Activated CD4-positive, alpha-beta T cell treated with anti-CD3 and anti-CD28 coated beads for 1 hour (primary cell): Measurements from ENCODE around the gene SLC25A38.
"Not testable (repeated sequence)": the region's sequence is repeated elsewhere in the genome, so short reads cannot be mapped to it uniquely, and the experiment has no call there.

Experiments used
- DNase-seq: peaks from one replicate; pipeline ENCODE4 v3.0.0-alpha.2; 2020

Gene SLC25A38

DNA sequence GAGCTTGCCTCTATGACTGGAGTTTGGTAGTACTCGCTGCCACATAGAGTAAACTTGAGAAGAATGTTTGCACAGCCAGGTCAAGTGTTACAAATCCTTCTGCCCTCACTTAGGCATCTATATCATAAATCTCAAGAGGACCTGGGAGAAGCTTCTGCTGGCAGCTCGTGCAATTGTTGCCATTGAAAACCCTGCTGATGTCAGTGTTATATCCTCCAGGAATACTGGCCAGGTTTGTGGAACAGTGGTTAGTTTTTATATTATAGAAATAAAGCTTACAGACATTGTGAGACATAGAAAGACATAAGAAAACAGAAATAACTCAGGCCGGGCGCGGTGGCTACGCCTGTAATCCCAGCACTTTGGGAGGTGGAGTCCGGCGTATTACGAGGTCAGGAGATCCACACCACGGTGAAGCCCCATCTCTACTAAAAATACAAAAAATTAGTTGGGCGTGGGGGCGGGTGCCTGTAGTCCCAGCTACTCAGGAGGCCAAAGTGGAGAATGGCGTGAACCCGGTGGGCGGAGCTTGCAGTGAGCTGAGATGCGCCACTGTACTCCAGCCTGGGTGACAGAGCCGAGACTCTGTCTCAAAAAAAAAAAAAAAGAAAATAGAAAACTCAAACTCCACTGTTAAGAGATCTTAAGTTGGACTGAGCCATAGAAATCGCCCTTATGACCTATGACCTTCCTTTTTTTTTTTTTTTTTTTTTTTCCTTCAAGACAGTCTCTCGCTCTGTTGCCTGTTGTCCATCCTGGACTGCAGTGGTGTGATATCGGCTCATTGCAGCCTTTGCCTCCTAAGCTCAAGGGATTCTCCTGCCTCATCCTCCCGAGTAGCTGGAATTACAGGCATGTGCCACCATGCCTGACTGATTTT, 25.6 kb downstream of the SLC25A38 start:
- DNase-seq = no peak

DNA sequence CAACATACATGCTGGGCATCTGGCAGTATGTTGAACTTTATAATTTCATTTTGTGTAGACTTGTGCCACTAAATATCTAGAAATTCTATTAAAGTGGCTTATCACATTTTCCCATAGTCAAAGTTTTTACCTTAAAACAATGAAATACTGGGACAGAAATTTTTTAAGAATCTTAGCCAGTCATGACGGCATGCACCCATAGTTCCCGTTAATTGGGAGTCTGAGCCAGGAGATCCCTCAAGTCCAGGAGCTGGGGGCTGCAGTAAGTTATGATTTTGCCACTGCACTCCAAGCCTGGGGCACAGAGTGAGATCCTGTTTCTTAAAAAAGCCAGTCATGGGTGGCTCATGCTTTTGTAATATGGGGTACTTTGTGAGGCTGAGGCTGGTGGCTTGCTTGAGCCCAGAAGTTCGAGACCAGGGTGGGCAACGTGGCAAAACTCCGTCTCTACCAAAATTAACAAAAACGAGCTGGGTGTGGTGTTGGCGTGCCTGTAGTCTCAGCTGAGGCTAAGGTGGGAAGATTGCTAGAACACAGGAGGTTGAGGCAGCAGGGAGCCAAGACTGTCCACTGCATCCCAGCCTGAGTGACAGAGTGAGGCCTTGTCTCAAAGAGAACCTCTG, 26.5 kb downstream of the SLC25A38 start:
- no peak for DNase-seq

DNA sequence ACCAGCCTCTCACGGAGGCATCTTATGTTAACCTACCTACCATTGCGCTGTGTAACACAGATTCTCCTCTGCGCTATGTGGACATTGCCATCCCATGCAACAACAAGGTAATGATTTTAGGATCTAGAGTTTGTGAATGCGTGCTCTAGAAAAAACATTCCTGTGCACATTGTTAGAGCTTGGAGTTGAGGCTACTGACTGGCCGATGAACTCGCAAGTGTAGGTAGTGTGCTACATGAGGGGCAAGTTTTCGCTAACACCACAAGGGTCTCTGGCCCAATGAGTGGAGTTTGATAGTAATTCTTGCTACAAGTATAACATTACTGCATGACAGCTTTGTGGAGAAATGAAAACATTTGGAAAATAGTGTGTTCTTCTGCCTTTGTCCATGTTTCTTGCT, 27.7 kb downstream of the SLC25A38 start:
- no peak for DNase-seq

DNA sequence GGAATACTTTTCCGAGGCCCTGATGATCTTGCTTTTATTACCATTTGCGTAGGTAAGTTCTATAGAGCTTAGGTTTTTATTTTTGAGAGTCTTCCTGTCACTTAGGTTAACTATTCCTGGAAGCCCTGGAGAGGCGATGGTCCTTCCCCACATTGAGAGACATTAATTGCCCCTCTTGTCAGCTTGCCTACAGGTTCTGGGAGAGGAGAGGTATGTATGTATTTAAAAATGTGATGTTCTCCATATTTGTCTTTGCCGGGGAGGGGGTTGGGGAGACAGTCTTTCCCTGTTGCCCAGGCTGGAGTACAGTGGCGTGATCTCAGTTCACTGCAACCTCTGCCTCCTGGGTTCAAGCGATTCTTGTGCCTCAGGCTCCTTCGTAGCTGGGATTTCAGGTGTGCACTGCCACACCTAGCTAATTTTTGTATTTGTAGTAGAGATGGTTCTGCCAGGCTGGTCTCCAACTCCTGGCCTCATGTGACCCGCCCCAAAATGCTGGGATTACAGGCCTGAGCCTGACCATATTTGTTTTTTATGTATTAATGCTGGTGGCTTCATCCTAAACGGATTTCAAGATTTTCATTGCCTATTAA, 29.6 kb downstream of the SLC25A38 start:
- DNase-seq = no peak

DNA sequence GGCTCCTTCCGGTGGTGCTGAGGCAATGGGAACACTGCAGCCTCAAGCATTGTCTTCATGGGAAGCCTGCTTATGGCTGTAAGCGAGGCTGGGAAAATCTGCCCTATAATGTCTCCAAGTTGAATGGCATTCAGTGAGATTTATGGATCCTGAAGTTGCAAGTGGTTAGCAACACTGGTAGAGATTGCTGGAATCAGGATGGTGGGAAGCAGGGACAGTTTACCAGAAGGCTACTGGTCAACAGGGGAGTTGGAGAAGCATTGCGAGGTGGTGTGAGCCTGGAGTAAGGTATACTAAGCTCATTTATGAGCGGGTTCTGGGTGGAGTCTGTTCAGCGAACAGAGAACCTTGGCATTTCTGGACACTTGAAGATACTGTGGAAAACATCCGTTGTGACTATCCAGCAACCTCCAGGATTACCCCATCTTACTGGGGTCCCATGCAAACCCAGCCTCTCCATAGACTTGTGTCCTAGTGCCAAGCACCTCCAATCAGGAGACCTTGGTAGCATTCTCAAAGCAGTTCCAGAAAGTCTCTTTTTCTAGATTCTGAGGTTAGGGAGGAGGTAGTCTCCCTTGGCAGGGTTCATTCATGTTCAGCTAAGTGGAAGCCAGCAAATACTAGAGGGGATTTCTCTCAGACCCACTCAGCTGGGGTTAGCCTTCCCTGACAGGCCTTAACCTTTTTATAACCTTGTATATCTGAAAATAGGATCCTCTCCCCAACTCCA, 30.7 kb downstream of the SLC25A38 start:
- DNase-seq = no peak

DNA sequence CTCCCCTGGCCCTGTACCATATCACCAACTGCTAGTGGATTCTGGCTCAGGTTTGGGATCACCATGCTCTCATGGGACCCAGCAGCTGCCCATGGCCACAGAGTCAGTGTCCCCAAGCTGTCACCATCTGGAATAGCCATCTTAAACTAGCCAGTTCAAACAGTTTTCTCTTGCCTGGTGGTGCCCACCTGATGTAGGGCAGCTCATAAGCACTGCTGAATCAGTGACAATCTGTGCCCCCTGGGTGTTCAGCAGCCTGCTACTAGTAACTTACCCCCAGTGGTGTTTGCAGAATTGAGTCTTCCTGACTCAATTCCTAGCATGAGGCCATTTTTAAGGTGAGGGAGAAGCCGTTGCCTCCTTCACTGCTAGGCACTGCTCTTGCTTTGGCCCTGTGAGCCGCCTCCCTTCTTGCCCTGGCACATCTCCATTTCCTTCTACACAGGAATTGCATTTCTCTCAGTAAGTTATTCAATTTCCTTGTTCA, 31.3 kb downstream of the SLC25A38 start:
- DNase-seq = no peak

DNA sequence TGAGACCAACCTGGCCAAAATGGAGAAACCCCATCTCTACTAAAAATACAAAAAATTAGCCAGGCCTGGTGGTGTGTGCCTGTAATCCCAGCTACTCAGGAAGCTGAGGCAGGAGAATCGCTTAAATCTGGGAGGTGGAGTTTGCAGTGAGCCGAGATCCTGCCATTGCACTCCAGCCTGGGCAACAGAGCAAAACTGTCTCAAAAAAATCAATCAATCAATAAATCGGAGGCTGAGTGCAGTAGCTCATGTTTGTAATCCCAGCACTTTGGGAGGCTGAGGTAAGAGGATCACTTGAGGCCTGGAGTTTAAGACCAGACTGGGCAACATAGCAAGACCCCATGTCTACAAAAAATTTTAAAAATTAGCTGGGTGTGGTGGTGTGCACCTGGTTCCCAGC, 32.1 kb downstream of the SLC25A38 start:
- not testable (repeated sequence) for DNase-seq

DNA sequence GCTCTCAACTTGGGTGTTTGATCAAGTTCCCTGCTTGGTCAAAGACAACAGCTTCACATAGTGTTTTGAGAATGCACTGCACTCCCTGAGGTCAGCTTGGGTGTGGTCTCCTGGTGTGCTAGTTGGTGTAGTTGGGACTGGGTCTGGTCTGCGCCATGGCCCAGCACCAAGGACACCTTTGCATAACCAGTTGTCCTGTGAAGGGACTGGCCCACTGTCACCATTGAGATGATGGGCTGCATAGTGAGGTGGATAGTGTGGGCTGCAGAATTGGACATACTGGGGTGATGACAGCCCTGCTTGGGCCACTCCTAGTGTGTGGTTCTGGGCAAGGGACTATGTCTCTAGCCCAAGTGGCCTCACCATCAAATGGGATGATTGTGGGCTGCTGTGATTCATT, 32.8 kb downstream of the SLC25A38 start:
- no peak for DNase-seq

DNA sequence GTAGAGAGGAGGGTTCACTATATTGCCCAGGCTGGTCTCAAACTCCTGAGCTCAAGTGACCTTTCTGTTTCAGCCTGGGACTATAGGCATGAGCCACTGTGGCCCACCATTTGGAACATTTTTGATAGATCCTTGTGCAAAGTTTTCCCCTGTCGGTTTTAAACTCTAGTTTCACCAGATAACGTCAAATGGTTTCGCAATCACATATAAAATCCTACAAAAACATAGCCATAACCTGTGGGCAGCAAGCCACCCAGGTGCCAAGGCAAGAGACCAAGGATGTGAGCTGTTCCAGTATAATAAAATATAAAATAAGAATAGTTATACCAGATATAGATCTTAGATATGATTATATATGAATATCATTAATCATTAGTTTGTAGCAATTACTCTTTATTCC, 33.8 kb downstream of the SLC25A38 start:
- DNase-seq = not testable (repeated sequence)

DNA sequence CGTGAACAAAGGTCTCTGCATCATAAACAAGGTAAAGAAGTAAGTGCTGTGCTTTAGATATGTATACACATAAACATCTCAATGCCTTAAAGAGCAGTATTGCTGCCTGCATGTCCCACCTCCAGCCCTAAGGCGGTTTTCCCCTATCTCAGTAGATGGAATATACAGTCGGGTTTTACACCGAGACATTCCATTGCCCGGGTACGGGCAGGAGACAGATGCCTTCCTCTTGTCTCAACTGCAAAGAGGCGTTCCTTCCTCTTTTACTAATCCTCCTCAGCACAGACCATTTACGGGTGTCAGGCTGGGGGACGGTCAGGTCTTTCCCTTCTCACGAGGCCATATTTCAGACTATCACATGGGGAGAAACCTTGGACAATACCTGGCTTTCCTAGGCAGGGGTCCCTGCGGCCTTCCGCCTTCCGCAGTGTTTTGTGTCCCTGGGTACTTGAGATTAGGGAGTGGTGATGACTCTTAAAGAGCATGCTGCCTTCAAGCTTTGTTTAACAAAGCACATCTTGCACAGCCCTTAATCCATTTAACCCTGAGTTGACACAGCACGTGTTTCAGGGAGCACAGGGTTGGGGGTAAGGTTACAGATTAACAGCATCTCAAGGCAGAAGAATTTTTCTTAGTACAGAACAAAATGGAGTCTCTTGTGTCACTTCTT, 35.5 kb downstream of the SLC25A38 start:
- not testable (repeated sequence) for DNase-seq

DNA sequence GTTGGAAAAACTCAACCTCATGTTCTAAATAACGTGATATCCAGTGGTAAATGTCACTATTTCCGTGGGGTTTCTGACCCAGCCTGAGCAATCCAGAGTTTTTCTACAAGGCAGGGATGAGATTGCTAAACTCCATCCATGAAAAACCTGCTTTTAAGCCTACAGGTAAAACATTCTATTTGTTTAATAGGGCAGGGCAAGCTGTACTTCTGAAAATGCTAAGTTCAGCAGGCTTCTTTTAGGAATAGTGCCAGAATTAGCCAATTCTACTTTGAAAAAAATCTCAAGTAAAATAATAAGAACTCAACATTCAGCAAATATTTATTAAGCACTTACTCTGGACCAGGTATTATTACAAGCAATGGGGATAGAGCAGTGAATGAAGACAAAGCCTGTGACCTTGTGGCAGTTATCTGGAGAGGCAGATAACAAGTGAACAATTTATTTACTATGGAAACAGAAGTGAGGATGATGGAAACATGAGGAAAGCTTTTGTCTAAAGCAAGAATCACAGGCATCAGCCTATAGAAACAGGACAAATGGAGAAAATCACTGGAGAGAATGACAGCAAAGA, 36.7 kb downstream of the SLC25A38 start:
- DNase-seq = no peak

DNA sequence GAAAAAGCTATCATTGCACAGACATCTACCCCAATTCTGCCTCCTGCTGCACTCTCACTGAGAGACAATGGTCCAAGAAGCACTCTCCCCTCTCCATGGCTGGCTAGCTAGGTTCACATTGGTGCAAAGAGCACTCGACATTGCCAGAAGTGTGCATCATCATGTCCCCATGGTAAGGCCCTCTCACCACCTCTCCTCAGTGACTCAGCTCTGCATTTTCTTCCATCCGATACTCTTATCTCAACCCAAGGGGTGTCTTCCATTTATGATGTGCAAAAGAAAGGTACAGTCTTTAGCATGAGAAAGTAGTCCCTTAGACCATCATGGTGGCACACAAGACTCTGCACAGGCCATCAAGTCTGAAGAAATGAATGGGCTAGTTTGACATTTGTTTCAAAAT, 37.4 kb downstream of the SLC25A38 start:
- no peak for DNase-seq

DNA sequence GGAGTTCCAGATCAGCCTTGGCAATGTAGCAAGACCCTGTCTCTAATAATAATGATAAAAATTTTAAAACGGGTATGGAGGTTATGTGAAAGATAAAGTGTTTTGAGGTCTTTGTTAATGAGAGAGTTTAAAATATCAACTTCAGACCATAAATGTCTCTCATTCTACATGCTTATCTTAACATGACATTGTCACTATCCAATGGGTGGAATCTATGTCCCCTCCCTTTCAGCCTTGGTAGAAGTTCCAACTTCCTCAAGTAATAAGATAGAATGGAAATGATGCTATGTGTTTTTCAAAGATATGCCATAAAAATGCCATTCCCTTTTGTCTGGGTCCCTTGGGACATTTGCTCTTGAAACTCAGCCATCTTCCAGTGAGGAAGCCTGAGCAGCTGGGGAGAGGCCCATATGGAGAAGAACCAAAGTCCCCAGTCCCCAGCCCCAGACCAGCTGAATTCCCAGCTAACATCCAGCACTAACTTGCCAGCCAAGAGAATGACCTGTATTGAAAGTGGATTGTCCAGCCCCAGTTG, 40.3 kb downstream of the SLC25A38 start:
- no peak for DNase-seq

DNA sequence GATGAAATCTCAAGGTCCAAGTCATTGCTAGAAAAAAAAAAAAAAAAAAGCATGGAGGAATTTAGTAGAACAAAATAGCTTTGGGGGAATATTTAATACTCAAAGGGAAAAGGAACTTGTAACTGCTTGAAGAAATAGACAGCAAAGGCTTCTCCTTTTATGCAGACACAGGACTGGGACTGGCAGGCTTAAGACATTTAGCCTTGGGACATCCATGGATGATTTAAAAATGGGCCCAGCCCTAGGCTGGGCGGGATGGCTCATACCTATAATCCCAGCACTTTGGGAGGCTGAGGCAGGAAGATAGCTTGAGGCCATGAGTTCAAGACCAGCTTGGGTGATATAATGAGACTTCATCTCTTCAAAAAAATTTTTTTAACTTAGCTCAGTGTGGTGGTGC, 43.1 kb downstream of the SLC25A38 start:
- no peak for DNase-seq

DNA sequence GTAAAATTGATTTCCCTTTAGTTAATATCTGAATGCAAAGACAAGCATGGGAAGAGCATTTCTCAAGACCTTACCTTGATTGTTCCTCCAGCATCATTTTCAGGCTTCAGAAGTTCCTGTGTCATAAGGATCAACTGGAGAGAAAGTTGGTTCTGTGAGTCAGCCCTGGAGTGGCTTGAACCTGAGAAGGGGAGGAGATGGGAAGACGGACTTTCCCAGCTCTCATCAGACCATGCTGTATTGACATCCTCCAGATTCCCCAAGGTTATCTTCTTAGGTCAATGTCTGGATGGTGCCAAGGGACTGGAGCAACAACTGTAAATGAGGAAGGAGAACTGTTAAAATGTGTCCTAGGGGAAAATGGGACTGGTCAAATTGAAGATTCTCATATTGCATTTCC, 44.3 kb downstream of the SLC25A38 start:
- DNase-seq = no peak

DNA sequence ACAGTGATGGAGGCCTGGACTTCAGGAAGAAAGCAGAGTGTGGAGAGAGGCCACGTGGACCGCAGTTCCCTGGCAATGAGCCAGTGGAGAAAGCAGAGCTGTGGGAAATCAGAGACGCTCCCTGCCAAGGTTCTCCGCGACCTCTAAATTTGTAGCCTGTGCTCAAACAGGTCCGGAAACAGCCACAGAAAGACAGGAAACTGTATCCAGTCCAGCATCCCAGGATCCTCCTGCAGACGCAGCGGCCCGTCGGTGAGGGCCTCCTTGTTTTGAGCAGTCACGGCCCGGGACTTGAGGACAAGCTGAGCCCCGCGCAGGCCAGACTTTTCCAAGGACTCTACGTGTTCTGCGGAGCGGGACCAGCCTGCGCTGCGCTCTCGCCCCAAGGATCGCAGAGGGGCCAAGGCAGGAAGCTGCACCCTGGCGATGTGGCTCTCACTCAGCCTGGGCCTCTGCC, 45.6 kb downstream of the SLC25A38 start:
- DNase-seq = no peak

DNA sequence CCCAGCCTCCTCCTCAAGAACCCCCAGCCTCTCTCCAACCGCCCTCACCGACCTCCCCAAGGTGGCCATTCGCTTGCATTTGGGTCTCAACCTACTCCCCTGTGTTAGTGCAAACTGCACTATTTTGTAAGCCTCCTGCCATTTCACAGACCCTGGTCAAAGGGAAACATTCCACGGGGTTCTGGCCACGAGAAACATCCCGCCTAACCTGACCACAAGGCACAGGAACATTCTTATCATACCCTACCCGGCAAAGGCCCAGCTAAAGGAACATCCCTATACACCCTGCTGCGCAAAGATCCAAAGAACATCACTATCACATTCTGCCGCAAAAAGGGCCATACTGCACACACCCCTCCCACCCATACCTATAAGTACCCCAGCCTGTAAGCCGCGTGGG, 46.3 kb downstream of the SLC25A38 start:
- DNase-seq = no peak

DNA sequence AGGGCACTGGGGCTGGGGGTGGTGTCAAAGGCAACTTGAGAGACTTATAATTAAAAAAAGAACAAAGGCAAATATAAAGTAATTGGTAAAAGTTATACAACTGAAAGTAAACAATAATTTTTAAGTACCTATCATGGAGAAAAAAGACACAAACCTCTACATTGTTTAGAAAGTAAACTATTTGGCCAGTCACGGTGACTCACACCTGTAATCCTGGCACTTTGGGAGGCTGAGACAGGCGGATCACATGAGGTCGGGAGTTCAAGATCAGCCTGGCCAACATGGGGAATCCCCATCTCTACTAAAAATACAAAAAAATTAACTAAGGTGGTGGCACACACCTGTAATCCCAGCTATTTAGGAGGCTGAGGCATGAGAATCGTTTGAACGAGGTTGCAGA, 49.2 kb downstream of the SLC25A38 start:
- no peak for DNase-seq

DNA sequence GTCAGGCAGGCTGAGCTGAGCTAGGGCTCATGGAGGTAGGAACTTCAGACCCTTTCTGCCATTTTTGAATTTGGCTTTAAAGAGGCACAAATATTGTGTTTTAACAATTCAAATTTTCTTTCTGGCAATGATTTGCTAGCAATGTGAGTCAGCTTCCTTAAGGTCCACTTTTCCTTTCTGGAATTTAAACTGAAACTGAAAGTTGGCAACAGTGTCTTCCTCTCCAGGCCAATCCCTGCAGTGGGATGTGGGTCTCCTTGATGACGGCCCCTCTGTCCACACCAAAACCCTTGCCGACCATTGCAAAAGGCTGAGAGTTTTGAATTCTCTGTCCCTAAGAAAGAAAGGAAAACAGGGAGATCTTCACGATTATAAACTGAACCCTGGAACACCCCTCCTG, 50.5 kb downstream of the SLC25A38 start:
- no peak for DNase-seq

DNA sequence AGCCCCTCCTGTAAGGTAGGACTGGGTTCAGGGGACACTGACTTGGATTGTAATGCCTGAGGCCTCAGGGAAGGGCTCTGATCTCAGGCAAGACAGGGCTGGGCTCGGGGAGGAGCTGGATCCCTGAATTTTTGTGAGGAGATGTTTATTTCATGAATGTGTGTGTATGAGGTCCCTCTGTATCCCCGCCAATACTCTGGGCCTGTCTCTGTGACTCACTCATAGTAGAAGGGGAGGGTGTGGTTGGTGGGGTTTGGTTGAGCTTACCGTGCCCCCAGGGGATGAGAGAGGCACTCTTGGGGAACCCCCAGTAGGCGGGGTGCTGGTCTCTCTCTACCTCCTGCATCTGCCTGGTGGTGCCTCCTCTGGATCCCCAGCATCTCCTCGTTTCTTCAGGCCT, 51.4 kb downstream of the SLC25A38 start:
- DNase-seq = no peak

DNA sequence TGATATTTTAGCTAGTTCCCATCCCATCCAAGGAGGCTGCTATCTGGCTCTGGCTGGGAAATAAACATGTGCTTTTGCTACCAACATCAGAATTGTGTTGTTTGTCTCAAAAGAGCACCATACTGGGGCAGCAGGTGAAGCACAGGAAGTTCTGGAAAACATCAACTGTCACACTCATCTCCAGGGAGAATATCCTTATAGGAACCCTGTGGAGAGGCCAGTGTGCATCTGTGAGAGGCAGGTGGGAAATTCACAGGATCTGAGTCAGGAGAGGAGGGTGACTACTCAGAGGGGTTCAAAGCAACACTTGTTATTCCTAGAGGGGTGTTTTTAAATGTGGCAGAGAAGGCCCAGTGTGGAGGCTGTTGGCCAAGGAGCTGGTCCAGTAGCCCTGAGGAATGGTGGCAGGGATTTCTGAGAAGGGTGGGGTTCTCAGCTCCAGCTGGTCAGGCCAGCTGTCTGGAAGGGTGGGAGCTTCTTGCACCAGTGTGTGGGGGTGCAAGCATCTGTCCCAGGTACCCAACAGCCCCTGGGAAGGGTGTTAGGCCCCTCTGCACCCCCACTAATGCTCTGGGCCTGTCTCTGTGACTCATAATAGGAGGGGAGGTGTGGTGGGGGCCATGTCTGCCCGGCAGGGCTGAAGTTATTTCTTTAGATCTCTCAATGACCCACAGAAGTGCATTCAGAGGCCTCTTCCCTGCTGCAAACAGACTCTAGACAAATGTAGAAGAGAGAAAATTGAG, 52.0 kb downstream of the SLC25A38 start:
- no peak for DNase-seq
